Measurements from ENCODE around the gene SDK1. TPM values are rescaled to one million over a fixed set of nuclear protein-coding genes. Genes with fewer than 3 reads are reported as not detected.

Gene SDK1
- total and polyA plus RNA-seq, 2 of the 8 experiments (the other 6 are each of a cell fraction or from before 2014, with no cell fraction given) = 3.3 to 7.2 TPM

- H3K4ac ChIP-seq (replicated peaks; ENCODE audit: insufficient read length, low read depth, low read length) = no peak overlapping the region
- 79% methylated on average over 14 of the region's 14 CpGs; no CpG with 5 or more reads in 1 of the 2 experiments for WGBS, 2 experiments (ENCODE audit: extremely low coverage in 1 of 2, insufficient coverage in 1 of 2, insufficient read length in 1 of 2, insufficient replicate concordance in 2 of 2, low coverage in 1 of 2, low lambda C conversion rate in 2 of 2, missing lambda C conversion rate in 1 of 2)
- H3K9ac ChIP-seq (replicated peaks in 1 of 4; ENCODE audit: extremely low read depth in 1 of 4, low read depth in 3 of 4, low read length in 3 of 4) = no peak overlapping the region
- ChIA-PET POLR2A (ENCODE audit: partially characterized antibody) (no interaction called here), CTCF (ENCODE audit: partially characterized antibody) (interaction anchor here (0.6 to 1.0 kb wide), 2 partner anchors 9 to 11 kb away, joined by 3 read pairs; no protein-coding TSS in a partner anchor)
- H4K5ac ChIP-seq (ENCODE audit: insufficient read length, low read depth, low read length) = no peak overlapping the region
- H3K4me1 ChIP-seq (replicated peaks in 1 of 4; ENCODE audit: control insufficient read depth in 3 of 4, insufficient read depth in 4 of 4, low read length in 3 of 4) = peaks cover 0 to 9% (median 5%) of the 10 kb centered on the region in 4 experiments; a peak in 5 of 7 replicates
- H3K14ac ChIP-seq (ENCODE audit: insufficient read length) = no peak overlapping the region
- no peak overlapping the region for H2BK5ac ChIP-seq (ENCODE audit: low read depth, low read length)
- no peak overlapping the region for H2AK5ac ChIP-seq (ENCODE audit: low read depth, low read length)
- no peak overlapping the region for H3K56ac ChIP-seq (replicated peaks; ENCODE audit: insufficient read length, low read depth, low read length)
- no peaks in the 10 kb centered on the region for H3K36me3 ChIP-seq (ENCODE audit: control insufficient read depth in 2 of 4, insufficient read depth in 4 of 4, low read length in 3 of 4)
- H2AFZ ChIP-seq (ENCODE audit: low read length) = no peak overlapping the region
- no peak overlapping the region for H3K4me2 ChIP-seq (ENCODE audit: insufficient read depth in 1 of 2, low read depth in 2 of 2, low read length in 2 of 2)
- no peaks in the 10 kb centered on the region for H3K23me2 ChIP-seq (ENCODE audit: low read depth, low read length)
- no peak overlapping the region; the same call in 1 of the 2 replicates for H4K8ac ChIP-seq (ENCODE audit: extremely low read depth, insufficient read depth, low read length)
- FAIRE-seq (no peak), DNase-seq (ENCODE audit: low read depth in 1 of 2, low spot score in 2 of 2) (no peak)
- no peaks in the 10 kb centered on the region for H3K79me1 ChIP-seq (ENCODE audit: low read depth, low read length)
- H3K18ac ChIP-seq (ENCODE audit: extremely low read depth, low read length) = no peak overlapping the region
- no peak overlapping the region for H3K23ac ChIP-seq (ENCODE audit: insufficient read length)
- H3K27ac ChIP-seq (ENCODE audit: low read depth, low read length) = no peak overlapping the region
- no peak overlapping the region for H2BK12ac ChIP-seq (ENCODE audit: low read depth, low read length)
- no peak for TF ChIP-seq ATF3 (IDR thresholded peaks at IDR 0.05; ENCODE audit: insufficient read depth, low read depth, low read length)
- no peak for TF ChIP-seq TAF1 (IDR thresholded peaks at IDR 0.05; ENCODE audit: low read depth, low read length)
- TF ChIP-seq NRF1 (IDR thresholded peaks at IDR 0.05; ENCODE audit: low read depth, low read length) = no peak
- no peak for TF ChIP-seq EZH2 (IDR thresholded peaks at IDR 0.05; ENCODE audit: low read depth, low read length, severe bottlenecking)
- no peak for TF ChIP-seq SUZ12 (IDR thresholded peaks at IDR 0.05; ENCODE audit: low read length)
- no peak for TF ChIP-seq JUND (IDR thresholded peaks at IDR 0.05; ENCODE audit: low read length)
- TF ChIP-seq TEAD4 (IDR thresholded peaks at IDR 0.05; ENCODE audit: low read depth, low read length) = no peak
- TF ChIP-seq CHD2 (IDR thresholded peaks at IDR 0.05; ENCODE audit: low read length) = no peak
- no peak for TF ChIP-seq RFX5 (IDR thresholded peaks at IDR 0.05; ENCODE audit: borderline replicate concordance, low read depth, low read length)
- TF ChIP-seq BRCA1 (IDR thresholded peaks at IDR 0.05; ENCODE audit: low read depth, low read length) = no peak
- no peak for TF ChIP-seq JUN (IDR thresholded peaks at IDR 0.05; ENCODE audit: low read depth, low read length)
- no peak for TF ChIP-seq GABPA (IDR thresholded peaks at IDR 0.05; ENCODE audit: borderline replicate concordance, insufficient read depth, low read length)
- TF ChIP-seq CHD1 (IDR thresholded peaks at IDR 0.05; ENCODE audit: low read depth, low read length) = no peak
- TF ChIP-seq CEBPB (IDR thresholded peaks at IDR 0.05; ENCODE audit: low read depth, low read length) = no peak
- H4K91ac ChIP-seq (replicated peaks; ENCODE audit: insufficient read length, low read length) = no peak overlapping the region
- H3K27me3 ChIP-seq (replicated peaks in 1 of 4; ENCODE audit: control insufficient read depth in 3 of 4, extremely low read depth in 1 of 4, insufficient read depth in 3 of 4, low read length in 3 of 4) = no peaks in the 10 kb centered on the region
- no peaks in the 10 kb centered on the region for H4K20me1 ChIP-seq (replicated peaks in 1 of 2; ENCODE audit: control insufficient read depth in 1 of 2, insufficient read depth in 2 of 2, low read length in 2 of 2)
- no peaks in the 10 kb centered on the region for H3K9me3 ChIP-seq (ENCODE audit: insufficient read depth in 2 of 2, low read depth in 1 of 2, low read length in 1 of 2)
- no peak overlapping the region for H2BK120ac ChIP-seq (replicated peaks; ENCODE audit: low read depth, low read length)
- no peak overlapping the region for H2BK15ac ChIP-seq (ENCODE audit: low read length)
- no peak overlapping the region for H3K4me3 ChIP-seq (ENCODE audit: extremely low read depth in 1 of 4, insufficient read depth in 2 of 4, low read depth in 3 of 4, low read length in 4 of 4)
- H3K79me2 ChIP-seq (ENCODE audit: control insufficient read depth in 1 of 2, insufficient read depth in 2 of 2, low read length in 2 of 2) = no peaks in the 10 kb centered on the region
- H2BK20ac ChIP-seq (ENCODE audit: low read length) = no peak overlapping the region
Measured at GRCh38 chr7:4189131-4189570, 888.1 kb downstream of the SDK1 start.
